COLO829 (cell line): ENCODE data around the gene ZNF711.
"Not testable (repeated sequence)": the region's sequence is repeated elsewhere in the genome, so short reads cannot be mapped to it uniquely, and the experiment has no call there.

Experiments used
- DNase-seq: peaks from one replicate; pipeline ENCODE4 v3.0.0; 2012; ENCODE audit warnings: low spot score

ZNF711 gene

GRCh38 chrX:85243761-85244449 lies at the start of gene ZNF711, which contains the start of gene SATL1:
TSS of gene ZNF711 (plus strand) at chrX:85243991. CDS start at chrX:85247573, 3,582 bp downstream.
TSS of gene SATL1 (minus strand) at chrX:85243779. CDS start at chrX:85108968, 134,811 bp downstream.
- DNase-seq, result no peak

- no peak for DNase-seq
Observed at GRCh38 chrX:85196319-85196718, 47.5 kb upstream of the ZNF711 start.

- DNase-seq, result no peak
Observed at GRCh38 chrX:85203461-85203970, 40.3 kb upstream of the ZNF711 start.

GRCh38 chrX:85213792-85214530 lies 29.8 kb upstream of the ZNF711 start:
- no peak for DNase-seq

DNA sequence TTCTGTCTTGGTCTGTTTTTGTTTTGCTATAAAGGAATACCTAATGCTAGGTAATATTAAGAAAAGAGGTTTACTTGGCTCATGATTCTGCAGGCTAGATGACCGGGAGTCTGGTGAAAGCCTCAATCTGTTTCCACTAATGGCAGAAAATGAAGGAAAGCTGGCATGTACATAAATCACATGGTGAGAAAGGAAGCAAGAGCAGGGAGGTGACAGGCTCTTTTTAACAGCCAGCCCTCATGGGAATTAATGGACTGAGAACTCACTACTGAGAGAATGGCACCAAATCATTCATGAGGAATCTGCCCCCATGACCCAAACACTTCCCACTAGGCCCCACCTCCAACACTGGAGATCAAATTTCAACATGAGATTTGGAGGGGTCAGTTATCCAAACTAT lies 27.8 kb upstream of the ZNF711 start:
- no peak for DNase-seq

- no peak for DNase-seq
Observed at GRCh38 chrX:85221361-85221760, 22.4 kb upstream of the ZNF711 start.

GRCh38 chrX:85223359-85223758 lies 20.4 kb upstream of the ZNF711 start:
- DNase-seq, result no peak

- no peak for DNase-seq
Observed at GRCh38 chrX:85243155-85243554, 636 bp upstream of the ZNF711 start.

GRCh38 chrX:85244450-85245211 lies 840 bp downstream of the ZNF711 start:
- DNase-seq, result no peak

DNA sequence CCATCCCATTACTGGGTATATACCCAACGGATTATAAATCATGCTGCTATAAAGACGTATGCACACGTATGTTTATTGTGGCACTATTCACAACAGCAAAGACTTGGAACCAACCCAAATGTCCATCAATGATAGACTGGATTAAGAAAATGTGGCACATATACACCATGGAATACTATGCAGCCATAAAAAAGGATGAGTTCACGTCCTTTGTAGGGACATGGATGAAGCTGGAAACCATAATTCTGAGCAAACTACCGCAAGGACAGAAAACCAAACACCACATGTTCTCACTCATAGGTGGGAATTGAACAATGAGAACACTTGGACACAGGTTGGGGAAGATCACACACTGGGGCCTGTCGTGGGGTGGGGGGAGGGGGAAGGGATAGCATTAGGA lies 41.5 kb downstream of the ZNF711 start:
- not testable (repeated sequence) for DNase-seq

- DNase-seq, result no peak
Observed at GRCh38 chrX:85288992-85289723, 45.4 kb downstream of the ZNF711 start.

DNA sequence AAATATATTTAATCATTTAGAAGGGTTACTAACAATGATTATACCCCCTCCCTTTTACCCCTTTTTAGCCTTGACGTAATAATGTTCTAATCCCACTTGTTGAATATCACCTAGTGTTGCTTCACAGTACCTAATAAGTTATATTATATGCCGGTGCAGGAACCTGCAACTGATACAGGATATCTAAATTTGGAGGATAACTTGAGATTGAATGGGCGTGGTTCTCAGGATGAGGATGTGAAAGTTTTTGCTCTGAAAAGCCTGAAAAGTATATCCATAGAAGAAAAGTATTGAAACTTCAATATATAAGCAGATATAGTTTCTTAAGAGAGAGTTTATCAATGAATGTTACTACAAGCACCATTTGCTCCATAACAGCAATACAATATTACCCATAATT lies 59.8 kb downstream of the ZNF711 start:
- DNase-seq, result no peak

GRCh38 chrX:85309717-85310116 lies 65.9 kb downstream of the ZNF711 start:
- no peak for DNase-seq

GRCh38 chrX:85311348-85311747 lies 67.6 kb downstream of the ZNF711 start:
- not testable (repeated sequence) for DNase-seq
